BJ (cell line): Measurements from ENCODE around the gene MARK2. TPM values are rescaled to one million over a fixed set of nuclear protein-coding genes. Genes with fewer than 3 reads are reported as not detected.

Source experiments
- CTCF ChIA-PET: fragments of 350-600 bp; formaldehyde crosslinking; extraction: SDS; loops from one replicate; lab custom pipeline; 2021; ENCODE audit warnings: antibody characterized with exemption, inconsistent platforms; lab: Yijun Ruan, JAX
- POLR2A ChIA-PET: fragments of 300-600 bp; sonication (Branson Sonifier 250); formaldehyde crosslinking; extraction: SDS; loops from one replicate; lab custom pipeline; 2021; ENCODE audit warnings: antibody characterized with exemption; lab: Charles Lee
- DNase-seq: peaks from one replicate; pipeline ENCODE4 v3.0.0-alpha.2; 2011; ENCODE audit warnings: low read depth
- H3K27me3 ChIP-seq: 2 replicates; pipeline ENCODE4 v1.6.0; 2011; ENCODE audit warnings: low read length; ENCODE audit not compliant: control insufficient read depth, insufficient read depth
- H3K36me3 ChIP-seq: 2 replicates; pipeline ENCODE4 v1.5.1; 2011; ENCODE audit warnings: low read length; ENCODE audit not compliant: control insufficient read depth, insufficient read depth
- H3K4me3 ChIP-seq: 2 replicates; pipeline ENCODE4 v1.5.1; 2011; ENCODE audit warnings: low read depth, mild to moderate bottlenecking, control low read depth, low read length
- CTCF ChIP-seq: IDR thresholded peaks from 2 replicates; pipeline ENCODE4 v1.5.1; 2011; ENCODE audit warnings: low read depth, mild to moderate bottlenecking, control low read depth, inconsistent platforms, low read length, moderate library complexity; ENCODE audit not compliant: insufficient read depth
- polyA plus RNA-seq: library from polyadenylated mRNA; depleted of rRNA; stranded (reverse); fragments of >200 nt; gene quantifications from 2 replicates; pipeline ENCODE4 v1.2.3, GENCODE V29; 2011

The MARK2 gene
- polyA plus RNA-seq, 1 experiment = 13.8 TPM

- ChIA-PET POLR2A (no interaction called here), CTCF (interaction anchor here (1.2 to 1.5 kb wide), 2 partner anchors 49 to 50 kb away, joined by 3 to 5 read pairs; no protein-coding TSS in a partner anchor)
- no peak for DNase-seq
- TF ChIP-seq CTCF = no peak
- no peaks in the 10 kb centered on the region for H3K27me3 ChIP-seq
- peaks cover 33% of the 10 kb centered on the region for H3K36me3 ChIP-seq
- no peak overlapping the region for H3K4me3 ChIP-seq
These were observed 21.0 kb upstream of the MARK2 start for GRCh38 chr11:63817758-63818498.

GRCh38 chr11:63818609-63819008, 20.3 kb upstream of the MARK2 start:
- no peak for TF ChIP-seq CTCF
- ChIA-PET POLR2A (no interaction called here), CTCF (no interaction called here)
- Histone ChIP-seq H3K27me3 (no peaks in the 10 kb centered on the region), H3K36me3 (peaks cover 36% of the 10 kb centered on the region), H3K4me3 (no peak overlapping the region)
- no peak for DNase-seq

GRCh38 chr11:63821411-63821810, 17.5 kb upstream of the MARK2 start:
- Histone ChIP-seq H3K27me3 (no peaks in the 10 kb centered on the region), H3K4me3 (no peak overlapping the region), H3K36me3 (peaks cover 43% of the 10 kb centered on the region)
- ChIA-PET POLR2A (interaction anchor here (0.7 kb wide), 1 partner anchor 9 kb away, joined by 7 read pairs; no protein-coding TSS in a partner anchor), CTCF (interaction anchor here (0.7 to 1.5 kb wide), 3 partner anchors 16 to 149 kb away, joined by 3 to 4 read pairs (median 3); no protein-coding TSS in a partner anchor)
- TF ChIP-seq CTCF = no peak
- DNase-seq = no peak

GRCh38 chr11:63826471-63827190, 12.3 kb upstream of the MARK2 start:
- no peak for TF ChIP-seq CTCF
- DNase-seq = no peak
- CTCF ChIA-PET = interaction anchor here (2.6 kb wide), 1 partner anchor 10 kb away, joined by 9 read pairs; no protein-coding TSS in a partner anchor
- peaks cover 23% of the 10 kb centered on the region for H3K36me3 ChIP-seq
- no peak overlapping the region for H3K4me3 ChIP-seq
- no peaks in the 10 kb centered on the region for H3K27me3 ChIP-seq
- POLR2A ChIA-PET = no interaction called here
